Natural killer cell (primary cell): Measurements from ENCODE around the gene FCHO1. TPM values are rescaled to one million over a fixed set of nuclear protein-coding genes. Genes with fewer than 3 reads are reported as not detected.

Experiments used
- ATAC-seq, 3 donors: fragments of 150-1000 bp in 2 of 3; fragments of 200-7000 bp in 1 of 3; cut with Tn5 transposase; 1 replicate in 1 of 3; 2 replicates in 2 of 3; pipeline ENCODE4 v1.10.0; 2021; ENCODE audit warnings: mild to moderate bottlenecking in 2 of 3, moderate library complexity in 2 of 3
- DNase-seq, 2 donors: peaks; one replicate each; pipeline versions ENCODE4 v3.0.0 to v3.0.0-alpha.2; 2013 to 2021; ENCODE audit warnings: mixed read lengths in 1 of 2
- H3K27ac ChIP-seq: one replicate; pipeline ENCODE4 v1.5.1; 2013; ENCODE audit warnings: mild to moderate bottlenecking, low read length
- H3K27me3 ChIP-seq: one replicate; pipeline ENCODE4 v1.6.1; 2013; ENCODE audit warnings: low read length; ENCODE audit not compliant: control insufficient read depth, insufficient read depth
- H3K36me3 ChIP-seq: one replicate; pipeline ENCODE4 v1.6.1; 2013; ENCODE audit warnings: low read length; ENCODE audit not compliant: control insufficient read depth, insufficient read depth
- H3K4me1 ChIP-seq: one replicate; pipeline ENCODE4 v1.6.1; 2013; ENCODE audit warnings: low read length; ENCODE audit not compliant: control insufficient read depth, insufficient read depth
- H3K4me3 ChIP-seq: one replicate; pipeline ENCODE4 v1.5.1; 2013; ENCODE audit warnings: low read length
- H3K9me3 ChIP-seq: one replicate; pipeline ENCODE4 v1.6.1; 2013; ENCODE audit warnings: low read length; ENCODE audit not compliant: control insufficient read depth, insufficient read depth
- H3K27ac Mint-ChIP-seq, 2 donors: one replicate each; pipeline ENCODE4 v1.8.0; 2022; ENCODE audit warnings: mild to moderate bottlenecking in 2 of 2, mixed read lengths in 2 of 2, moderate library complexity in 1 of 2
- H3K27me3 Mint-ChIP-seq, 2 donors: one replicate each; pipeline ENCODE4 v1.8.0; 2022; ENCODE audit warnings: low read depth in 2 of 2, mixed read lengths in 2 of 2
- H3K36me3 Mint-ChIP-seq: one replicate; pipeline ENCODE4 v1.8.0; 2022; ENCODE audit warnings: mixed read lengths
- H3K4me1 Mint-ChIP-seq, 2 donors: one replicate each; pipeline ENCODE4 v1.8.0; 2022; ENCODE audit warnings: mixed read lengths in 2 of 2
- H3K4me3 Mint-ChIP-seq: one replicate; pipeline ENCODE4 v1.8.0; 2022; ENCODE audit warnings: mild to moderate bottlenecking, moderate library complexity, mixed read lengths
- H3K9me3 Mint-ChIP-seq, 2 donors: one replicate each; pipeline ENCODE4 v1.8.0; 2022; ENCODE audit warnings: mixed read lengths in 2 of 2
- WGBS: methylation state at CpG from one replicate; pipeline ENCODE4 v1.1.7; 2013; ENCODE audit warnings: missing lambda C conversion rate; ENCODE audit not compliant: insufficient coverage; 5-methylcytosine and 5-hydroxymethylcytosine counted together
- intact Hi-C: fragments of 100-400 bp; cut with micrococcal nuclease; formaldehyde crosslinking; loops from one replicate; pipeline ENCODE4 v1.14.2; 2022
- total RNA-seq, 4 donors: library from RNA; stranded (reverse); fragments of 120-200 nt in 1 of 4; gene quantifications; one replicate each; pipeline versions ENCODE4 v1.2.3 to v1.2.4, GENCODE V29; 2013 to 2022
- TF ChIP-seq, protein P1 (sequence below): fragments of 200-600 bp; IDR thresholded peaks from one replicate; pipeline ENCODE4 v1.8.0; 2022; ENCODE audit warnings: antibody characterized with exemption

Gene FCHO1
- total RNA-seq, 3 donors from 2014 or later (not counting 1 experiment from before 2014, with no cell fraction given) = 56.1 to 67.7 (median 66.5) TPM

DNA sequence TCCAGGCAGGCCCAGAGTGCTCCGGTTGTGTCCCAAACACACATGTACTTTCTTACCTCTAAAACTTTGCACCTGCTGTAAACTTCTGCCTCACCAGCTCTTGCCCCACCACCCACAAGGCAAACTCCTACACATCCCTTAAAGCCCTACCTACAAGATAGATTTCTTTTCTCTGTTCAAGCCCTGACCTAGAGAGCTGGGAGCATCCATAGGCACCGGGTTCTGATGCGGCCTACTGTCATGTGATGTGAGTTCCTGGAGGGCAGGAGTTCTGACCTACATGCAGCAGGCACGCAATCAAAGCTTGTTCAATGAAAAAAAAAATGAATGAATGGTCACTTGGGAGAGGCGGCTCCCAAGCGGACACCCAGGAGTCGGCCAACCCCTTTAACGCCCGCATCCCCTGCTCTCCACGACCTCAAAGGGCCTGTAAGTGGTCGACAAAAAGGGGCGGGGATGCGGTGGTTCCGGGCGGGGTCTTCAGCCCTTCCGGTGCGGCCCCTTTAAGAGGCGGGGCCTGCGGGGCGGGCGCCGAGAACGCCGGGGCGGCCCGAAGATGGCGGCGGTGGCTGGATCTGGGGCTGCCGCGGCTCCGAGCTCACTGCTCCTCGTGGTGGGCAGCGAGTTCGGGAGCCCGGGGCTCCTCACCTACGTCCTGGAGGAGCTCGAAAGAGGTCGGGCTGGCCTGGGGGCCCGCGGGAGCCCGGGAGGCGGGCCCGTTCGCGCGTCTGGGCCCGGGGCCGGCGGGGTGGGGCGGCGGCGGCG, 32.1 kb upstream of the FCHO1 start, which contains the start of gene MAP1S:
MAP1S (plus strand) TSS at position 534 of the 765 bp plus-strand sequence; CDS start at position 557, 23 bp downstream.
- WGBS = 2% methylated on average over 53 of the region's 53 CpGs
- ATAC-seq = peak; percentile 84 to 95 (median 93)
- Histone ChIP-seq H3K4me3 (peak within 1 kb of the TSS; percentile 93), H3K36me3 (peaks cover 11% of the 10 kb centered on the region), H3K9me3 (no peaks in the 10 kb centered on the region), H3K4me1 (peaks cover 40% of the 10 kb centered on the region), H3K27me3 (no peaks in the 10 kb centered on the region), H3K27ac (peak within 1 kb of the TSS; percentile 38)
- peak within 1 kb of the TSS; percentile 88 for H3K4me3 Mint-ChIP-seq
- H3K9me3 Mint-ChIP-seq = no peaks in the 10 kb centered on the region
- DNase-seq = peak; percentile 66 to 73
- peak within 1 kb of the TSS; percentile 68 to 86 for H3K27ac Mint-ChIP-seq
- intact Hi-C loops = loop anchor here (1.0 kb wide), 2 partner anchors 28 to 164 kb away; partner anchors contain the start of gene COLGALT1
- no peaks in the 10 kb centered on the region for H3K36me3 Mint-ChIP-seq
- TF ChIP-seq, protein P1, sequence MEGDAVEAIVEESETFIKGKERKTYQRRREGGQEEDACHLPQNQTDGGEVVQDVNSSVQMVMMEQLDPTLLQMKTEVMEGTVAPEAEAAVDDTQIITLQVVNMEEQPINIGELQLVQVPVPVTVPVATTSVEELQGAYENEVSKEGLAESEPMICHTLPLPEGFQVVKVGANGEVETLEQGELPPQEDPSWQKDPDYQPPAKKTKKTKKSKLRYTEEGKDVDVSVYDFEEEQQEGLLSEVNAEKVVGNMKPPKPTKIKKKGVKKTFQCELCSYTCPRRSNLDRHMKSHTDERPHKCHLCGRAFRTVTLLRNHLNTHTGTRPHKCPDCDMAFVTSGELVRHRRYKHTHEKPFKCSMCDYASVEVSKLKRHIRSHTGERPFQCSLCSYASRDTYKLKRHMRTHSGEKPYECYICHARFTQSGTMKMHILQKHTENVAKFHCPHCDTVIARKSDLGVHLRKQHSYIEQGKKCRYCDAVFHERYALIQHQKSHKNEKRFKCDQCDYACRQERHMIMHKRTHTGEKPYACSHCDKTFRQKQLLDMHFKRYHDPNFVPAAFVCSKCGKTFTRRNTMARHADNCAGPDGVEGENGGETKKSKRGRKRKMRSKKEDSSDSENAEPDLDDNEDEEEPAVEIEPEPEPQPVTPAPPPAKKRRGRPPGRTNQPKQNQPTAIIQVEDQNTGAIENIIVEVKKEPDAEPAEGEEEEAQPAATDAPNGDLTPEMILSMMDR = no peak
- H3K27me3 Mint-ChIP-seq = peaks cover 0 to 3% of the 10 kb centered on the region in 2 donors
- H3K4me1 Mint-ChIP-seq = peaks cover 25 to 42% of the 10 kb centered on the region in 2 donors

DNA sequence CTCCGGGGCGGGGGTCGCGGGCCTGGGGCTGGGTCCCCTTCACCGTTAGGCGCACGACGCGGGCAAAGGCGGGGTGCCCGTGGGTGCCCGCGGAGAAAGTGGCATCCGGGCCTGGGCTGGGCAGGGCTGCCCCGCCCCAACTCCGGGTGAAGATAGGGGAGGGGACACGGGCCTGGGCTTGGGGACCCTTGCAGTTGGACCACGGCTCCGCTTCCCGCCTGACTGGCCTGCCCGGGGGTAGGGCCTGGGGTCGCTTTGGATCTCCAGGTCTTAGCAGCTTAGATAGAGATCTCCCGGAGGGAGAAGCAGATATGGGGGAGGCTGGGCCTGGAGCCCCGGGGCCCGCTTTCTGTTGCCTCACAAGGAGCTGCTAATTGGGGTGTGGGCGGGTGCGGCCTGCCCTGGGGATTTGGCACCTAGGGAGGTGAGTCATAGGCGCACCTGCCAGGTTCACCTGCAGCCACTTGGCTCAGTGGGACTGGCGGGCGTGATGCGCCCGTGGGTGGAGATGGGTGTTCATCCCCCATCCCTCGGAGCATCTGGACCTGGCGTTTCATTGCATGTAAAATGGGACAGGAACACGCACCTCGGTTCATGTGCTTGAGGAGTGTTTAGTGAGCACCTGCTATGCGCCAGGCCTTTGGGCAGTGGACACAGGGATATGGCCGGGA, 31.4 kb upstream of the FCHO1 start:
- WGBS = 4% methylated on average over 38 of the region's 38 CpGs
- peaks cover 25 to 49% of the 10 kb centered on the region in 2 donors for H3K4me1 Mint-ChIP-seq
- TF ChIP-seq, protein P1 = no peak
- H3K27me3 ChIP-seq = no peaks in the 10 kb centered on the region
- peaks cover 16% of the 10 kb centered on the region for H3K36me3 ChIP-seq
- intact Hi-C loops = loop anchor here (1.0 kb wide), 2 partner anchors 27 to 165 kb away; partner anchors contain the start of gene COLGALT1
- no peak overlapping the region for H3K27ac ChIP-seq
- ATAC-seq (peak; percentile 36 to 56 (median 54)), DNase-seq (peak in 1 of 2 donors; percentile 33)
- H3K9me3 Mint-ChIP-seq = no peaks in the 10 kb centered on the region
- peak overlapping the region; percentile 93 for H3K4me3 ChIP-seq
- no peaks in the 10 kb centered on the region for H3K9me3 ChIP-seq
- H3K36me3 Mint-ChIP-seq = no peaks in the 10 kb centered on the region
- peaks cover 40% of the 10 kb centered on the region for H3K4me1 ChIP-seq
- H3K4me3 Mint-ChIP-seq = peak overlapping the region; percentile 88
- peak overlapping the region; percentile 68 to 86 for H3K27ac Mint-ChIP-seq
- peaks cover 0 to 3% of the 10 kb centered on the region in 2 donors for H3K27me3 Mint-ChIP-seq

- H3K9me3 ChIP-seq = no peaks in the 10 kb centered on the region
- intact Hi-C loops = no loop called here
- H3K4me1 ChIP-seq = peaks cover 40% of the 10 kb centered on the region
- Mint-ChIP-seq H3K27ac (peak overlapping the region; percentile 68 to 86), H3K27me3 (peaks cover 0 to 3% of the 10 kb centered on the region in 2 donors), H3K36me3 (no peaks in the 10 kb centered on the region), H3K4me1 (peaks cover 25 to 52% of the 10 kb centered on the region in 2 donors), H3K9me3 (no peaks in the 10 kb centered on the region), H3K4me3 (peak overlapping the region; percentile 88)
- ATAC-seq (no peak), DNase-seq (no peak)
- no peaks in the 10 kb centered on the region for H3K27me3 ChIP-seq
- H3K27ac ChIP-seq = no peak overlapping the region
- peaks cover 21% of the 10 kb centered on the region for H3K36me3 ChIP-seq
- 23% methylated on average over 7 of the region's 7 CpGs for WGBS
- TF ChIP-seq, protein P1 = no peak
- H3K4me3 ChIP-seq = peak overlapping the region; percentile 93
Measured at GRCh38 chr19:17720440-17720839, 30.8 kb upstream of the FCHO1 start.
